GM12878 (cell line): Measurements from ENCODE around the gene KRTAP4-16. TPM values are rescaled to one million over a fixed set of nuclear protein-coding genes. Genes with fewer than 3 reads are reported as not detected.

Experiments used
- ATAC-seq: fragments of 200-7000 bp; cut with Tn5 transposase; 3 replicates; pipeline ENCODE4 v1.9.1; 2020; ENCODE audit warnings: mild to moderate bottlenecking, moderate library complexity
- BruUV-seq: library from RNA; stranded (reverse); fragments of 400-500 nt; replicated peaks from 2 replicates; lab custom pipeline; 2021; lab: Mats Ljungman, UMichigan
- CTCF ChIA-PET: fragments of 300-600 bp; sonication (Branson Sonifier 250); formaldehyde crosslinking; extraction: SDS; loops from one replicate; lab custom pipeline; 2021; ENCODE audit warnings: inconsistent platforms; lab: Yijun Ruan, JAX
- POLR2A ChIA-PET: fragments of 350-600 bp; formaldehyde crosslinking; extraction: SDS; loops from one replicate; lab custom pipeline; 2021; ENCODE audit warnings: inconsistent platforms; lab: Charles Lee
- RAD21 ChIA-PET: fragments of 300-600 bp; sonication (Branson Sonifier 250); formaldehyde crosslinking; loops from one replicate; lab custom pipeline; 2023; ENCODE audit warnings: antibody characterized with exemption; ENCODE audit not compliant: unreplicated experiment; lab: Charles Lee
- SMC1A ChIA-PET: fragments of 300-600 bp; sonication (Branson Sonifier 250); formaldehyde crosslinking; loops from one replicate; lab custom pipeline; 2023; ENCODE audit not compliant: unreplicated experiment, uncharacterized antibody; lab: Charles Lee
- DNase-seq: peaks from one replicate; pipeline ENCODE4 v3.0.0-alpha.2; 2011; ENCODE audit warnings: low read depth, low spot score
- FAIRE-seq: peaks from 3 replicates; lab custom pipeline; 2011; peaks lifted over from hg19 to GRCh38; lab: Jason Lieb, UNC
- H2AFZ ChIP-seq: 2 replicates; pipeline ENCODE4 v1.6.0; 2011; ENCODE audit warnings: low read depth, low read length, control low read depth; ENCODE audit not compliant: control insufficient read depth
- H3K27ac ChIP-seq: 2 replicates; pipeline ENCODE4 v1.5.1; 2011; ENCODE audit warnings: control low read depth; ENCODE audit not compliant: control insufficient read depth, insufficient read depth
- H3K27me3 ChIP-seq, 2 experiments: replicated peaks in 1 of 2; 2 replicates each; pipeline versions ENCODE4 v1.6.0 to v1.6.1; 2011; ENCODE audit warnings: low read length in 1 of 2; ENCODE audit not compliant: control insufficient read depth in 2 of 2, insufficient read depth in 2 of 2
- H3K36me3 ChIP-seq, 2 experiments: 2 replicates each; pipeline ENCODE4 v1.5.1; 2011; ENCODE audit warnings: low read length in 1 of 2; ENCODE audit not compliant: control insufficient read depth in 2 of 2, insufficient read depth in 2 of 2
- H3K4me1 ChIP-seq: 2 replicates; pipeline ENCODE4 v1.6.1; 2011; ENCODE audit warnings: mild to moderate bottlenecking, low read length, moderate library complexity, mixed read lengths; ENCODE audit not compliant: control insufficient read depth, insufficient read depth
- H3K4me2 ChIP-seq: 2 replicates; pipeline ENCODE4 v1.6.0; 2011; ENCODE audit warnings: control low read depth; ENCODE audit not compliant: control insufficient read depth, insufficient read depth
- H3K4me3 ChIP-seq: fragments of 200-600 bp; sonication (generic); 2 replicates; pipeline ENCODE4 v1.5.1; 2016
- H3K79me2 ChIP-seq: 2 replicates; pipeline ENCODE4 v1.6.0; 2011; ENCODE audit warnings: low read length; ENCODE audit not compliant: control insufficient read depth, insufficient read depth
- H3K9ac ChIP-seq: 2 replicates; pipeline ENCODE4 v1.8.0; 2011; ENCODE audit warnings: low read length, control low read depth, mixed read lengths; ENCODE audit not compliant: control insufficient read depth, insufficient read depth
- H3K9me3 ChIP-seq: replicated peaks from 3 replicates; pipeline ENCODE4 v1.5.1; 2011; ENCODE audit warnings: mild to moderate bottlenecking, low read length; ENCODE audit not compliant: control insufficient read depth, insufficient read depth
- H4K20me1 ChIP-seq: 2 replicates; pipeline ENCODE4 v1.6.0; 2011; ENCODE audit not compliant: control insufficient read depth, insufficient read depth
- BHLHE40 ChIP-seq, 2 experiments: fragments of 450-650 bp in 1 of 2; IDR thresholded peaks; 2 replicates each; pipeline ENCODE4 v1.6.1; 2011 to 2017; ENCODE audit warnings: low read depth in 2 of 2, borderline replicate concordance in 1 of 2, improper control_type of control experiment in 1 of 2, low read length in 1 of 2, mild to moderate bottlenecking in 1 of 2
- CBFB ChIP-seq: IDR thresholded peaks from 2 replicates; pipeline ENCODE4 v1.6.1; 2016; ENCODE audit warnings: antibody characterized with exemption, low read depth
- DPF2 ChIP-seq: fragments of 450-650 bp; IDR thresholded peaks from 2 replicates; pipeline ENCODE4 v1.6.1; 2017; ENCODE audit warnings: mild to moderate bottlenecking
- EZH2 ChIP-seq: IDR thresholded peaks from 2 replicates; pipeline ENCODE4 v1.6.1; 2012; ENCODE audit warnings: low read depth, mild to moderate bottlenecking, control low read depth, inconsistent platforms, low read length, borderline replicate concordance; ENCODE audit not compliant: control insufficient read depth
- JUND ChIP-seq: IDR thresholded peaks from 2 replicates; pipeline ENCODE4 v1.6.1; 2012; ENCODE audit warnings: low read depth, mild to moderate bottlenecking, low read length, improper control_type of control experiment, moderate library complexity
- MXI1 ChIP-seq: fragments of 150-350 bp; IDR thresholded peaks from 2 replicates; pipeline ENCODE4 v1.6.1; 2011; ENCODE audit warnings: low read depth, mild to moderate bottlenecking, inconsistent platforms, low read length, improper control_type of control experiment
- RAD51 ChIP-seq: fragments of 450-650 bp; IDR thresholded peaks from 2 replicates; pipeline ENCODE4 v1.6.1; 2016; ENCODE audit warnings: moderate library complexity, mild to moderate bottlenecking, inconsistent platforms
- SPI1 ChIP-seq: IDR thresholded peaks from 2 replicates; pipeline ENCODE4 v1.6.1; 2011; ENCODE audit warnings: low read depth, mild to moderate bottlenecking, low read length, moderate library complexity, borderline replicate concordance; ENCODE audit not compliant: insufficient read depth
- ZNF207 ChIP-seq: fragments of 450-650 bp; IDR thresholded peaks from 2 replicates; pipeline ENCODE4 v1.6.1; 2014; ENCODE audit warnings: antibody characterized with exemption, mild to moderate bottlenecking, borderline replicate concordance
- WGBS: methylation state at CpG from one replicate; pipeline ENCODE4 v1.1.6; 2016; ENCODE audit warnings: low lambda C conversion rate; ENCODE audit not compliant: insufficient replicate concordance, insufficient coverage; ENCODE audit errors: missing lambda C conversion rate; 5-methylcytosine and 5-hydroxymethylcytosine counted together
- in situ Hi-C: fragments of 300-500 bp; cut with MboI; formaldehyde crosslinking; loops from 9 replicates; pipeline ENCODE4 v1.14.3; 2018; ENCODE audit warnings: mixed read lengths
- intact Hi-C: fragments of 100-400 bp; cut with micrococcal nuclease; formaldehyde crosslinking; loops from one replicate; pipeline ENCODE4 v1.14.2; 2022; ENCODE audit not compliant: unreplicated experiment
- polyA plus RNA-seq, 11 experiments: library from polyadenylated mRNA; depleted of rRNA in 4 of 11; unstranded in 6 of 11; stranded (reverse) in 5 of 11; fragments of >200 nt; fragmentation: Nextera tagmentation in 4 of 11; fragmentation: Illumina TruSeq in 1 of 11; extraction: Ambion mirVana in 4 of 11; extraction: Trizol in 1 of 11; gene quantifications; 1 replicate in 1 of 11; 2 replicates in 10 of 11; pipeline versions ENCODE4 v1.2.1 to v1.2.3, GENCODE V29; 2011 to 2016; ENCODE audit warnings: inconsistent platforms in 2 of 11, missing spikeins in 2 of 11, low read depth in 1 of 11
- total RNA-seq, 4 experiments: library from RNA; depleted of rRNA in 3 of 4; stranded (reverse); fragments of >200 nt in 3 of 4; fragmentation: Illumina TruSeq in 1 of 4; extraction: Trizol in 1 of 4; gene quantifications; 2 replicates each; pipeline versions ENCODE4 v1.2.1 to v1.2.3, GENCODE V29; 2013 to 2021
- TF ChIP-seq, protein P1 (sequence below): IDR thresholded peaks from 2 replicates; pipeline ENCODE4 v1.6.1; 2012; ENCODE audit warnings: low read depth, low read length, improper control_type of control experiment
- TF ChIP-seq, protein P2 (sequence below): fragments of 450-650 bp; formaldehyde crosslinking; IDR thresholded peaks from 2 replicates; pipeline ENCODE4 v1.5.0; 2022; ENCODE audit warnings: mild to moderate bottlenecking, missing genetic modification characterization
- TF ChIP-seq, protein P3 (sequence below): fragments of 150-350 bp; IDR thresholded peaks from 2 replicates; pipeline ENCODE4 v1.6.1; 2016; ENCODE audit warnings: low read depth, low read length
- TF ChIP-seq, protein P4 (sequence below): fragments of 450-650 bp; IDR thresholded peaks from 2 replicates; pipeline ENCODE4 v1.6.1; 2018; ENCODE audit warnings: borderline replicate concordance, mild to moderate bottlenecking; ENCODE audit not compliant: partially characterized antibody

The KRTAP4-16 gene
- total and polyA plus RNA-seq, 10 of the 15 experiments (the other 5 are each of a cell fraction or from before 2014, with no cell fraction given): not detected

DNA sequence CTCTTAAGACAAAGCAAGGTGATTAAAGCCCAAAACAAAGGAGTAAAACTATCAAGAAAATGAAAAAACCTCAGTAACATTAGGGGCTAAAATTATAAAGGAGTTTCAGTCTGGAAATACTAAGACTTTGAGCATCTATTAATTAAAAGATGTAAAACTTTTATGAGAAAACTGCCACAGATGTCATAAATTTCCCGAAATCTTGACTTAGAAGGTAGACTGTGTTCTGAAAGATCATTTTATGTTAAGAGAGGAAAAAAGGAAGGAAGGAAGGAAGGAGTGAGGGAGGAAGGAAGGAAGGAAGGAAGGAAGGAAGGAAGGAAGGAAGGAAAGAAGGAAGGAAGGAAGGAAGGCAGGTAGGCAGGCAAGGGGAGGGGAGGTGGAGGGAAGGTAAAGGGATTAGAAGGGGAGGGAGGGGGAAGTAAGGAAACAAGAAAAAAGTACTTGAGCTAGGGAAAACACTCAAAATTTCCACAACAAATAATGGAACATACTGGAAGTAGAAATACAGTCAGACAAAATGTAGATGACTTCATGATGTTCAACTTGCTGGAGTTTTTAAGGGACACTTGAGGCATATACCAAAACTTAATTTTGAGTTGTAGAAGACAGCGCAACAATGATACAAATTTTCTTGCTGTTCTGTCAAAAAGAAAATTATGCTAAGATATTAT lies 45.7 kb upstream of the KRTAP4-16 start:
- ATAC-seq (no peak), FAIRE-seq (no peak), DNase-seq (no peak)
- Histone ChIP-seq H3K27ac (no peak overlapping the region), H3K4me1 (no peaks in the 10 kb centered on the region), H3K9me3 (no peaks in the 10 kb centered on the region; the same call in 2 of the 3 replicates), H3K36me3 (no peaks in the 10 kb centered on the region), H3K9ac (no peak overlapping the region), H4K20me1 (no peaks in the 10 kb centered on the region), H3K79me2 (no peaks in the 10 kb centered on the region), H3K27me3 (no peaks in the 10 kb centered on the region), H3K4me2 (no peak overlapping the region), H2AFZ (no peak overlapping the region), H3K4me3 (no peak overlapping the region)
- in situ Hi-C loops: no loop called here
- CTCF ChIA-PET: interaction anchor here (0.8 to 1.2 kb wide), 2 partner anchors 206 to 401 kb away, joined by 3 read pairs; no protein-coding TSS in a partner anchor
- SMC1A ChIA-PET: no interaction called here
- WGBS: 50% methylated on average over 2 of the region's 2 CpGs
- POLR2A ChIA-PET: no interaction called here
- intact Hi-C loops: no loop called here
- BruUV-seq: no TSS peak
- RAD21 ChIA-PET: no interaction called here
- TF ChIP-seq MXI1: no peak
- no peak for TF ChIP-seq BHLHE40 (IDR thresholded peaks at IDR 0.05; ENCODE audit: borderline replicate concordance in 1 of 2, low read depth in 2 of 2, low read length in 1 of 2)
- no peak for TF ChIP-seq RAD51
- TF ChIP-seq EZH2: no peak
- TF ChIP-seq JUND: no peak
- no peak for TF ChIP-seq CBFB
- TF ChIP-seq SPI1: no peak
- TF ChIP-seq, protein P1, sequence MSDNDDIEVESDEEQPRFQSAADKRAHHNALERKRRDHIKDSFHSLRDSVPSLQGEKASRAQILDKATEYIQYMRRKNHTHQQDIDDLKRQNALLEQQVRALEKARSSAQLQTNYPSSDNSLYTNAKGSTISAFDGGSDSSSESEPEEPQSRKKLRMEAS: no peak
- no peak for TF ChIP-seq ZNF207
- TF ChIP-seq DPF2: no peak
- TF ChIP-seq, protein P2, sequence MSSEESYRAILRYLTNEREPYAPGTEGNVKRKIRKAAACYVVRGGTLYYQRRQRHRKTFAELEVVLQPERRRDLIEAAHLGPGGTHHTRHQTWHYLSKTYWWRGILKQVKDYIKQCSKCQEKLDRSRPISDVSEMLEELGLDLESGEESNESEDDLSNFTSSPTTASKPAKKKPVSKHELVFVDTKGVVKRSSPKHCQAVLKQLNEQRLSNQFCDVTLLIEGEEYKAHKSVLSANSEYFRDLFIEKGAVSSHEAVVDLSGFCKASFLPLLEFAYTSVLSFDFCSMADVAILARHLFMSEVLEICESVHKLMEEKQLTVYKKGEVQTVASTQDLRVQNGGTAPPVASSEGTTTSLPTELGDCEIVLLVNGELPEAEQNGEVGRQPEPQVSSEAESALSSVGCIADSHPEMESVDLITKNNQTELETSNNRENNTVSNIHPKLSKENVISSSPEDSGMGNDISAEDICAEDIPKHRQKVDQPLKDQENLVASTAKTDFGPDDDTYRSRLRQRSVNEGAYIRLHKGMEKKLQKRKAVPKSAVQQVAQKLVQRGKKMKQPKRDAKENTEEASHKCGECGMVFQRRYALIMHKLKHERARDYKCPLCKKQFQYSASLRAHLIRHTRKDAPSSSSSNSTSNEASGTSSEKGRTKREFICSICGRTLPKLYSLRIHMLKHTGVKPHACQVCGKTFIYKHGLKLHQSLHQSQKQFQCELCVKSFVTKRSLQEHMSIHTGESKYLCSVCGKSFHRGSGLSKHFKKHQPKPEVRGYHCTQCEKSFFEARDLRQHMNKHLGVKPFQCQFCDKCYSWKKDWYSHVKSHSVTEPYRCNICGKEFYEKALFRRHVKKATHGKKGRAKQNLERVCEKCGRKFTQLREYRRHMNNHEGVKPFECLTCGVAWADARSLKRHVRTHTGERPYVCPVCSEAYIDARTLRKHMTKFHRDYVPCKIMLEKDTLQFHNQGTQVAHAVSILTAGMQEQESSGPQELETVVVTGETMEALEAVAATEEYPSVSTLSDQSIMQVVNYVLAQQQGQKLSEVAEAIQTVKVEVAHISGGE (CRISPR knock-in tag): no peak
- TF ChIP-seq, protein P3, sequence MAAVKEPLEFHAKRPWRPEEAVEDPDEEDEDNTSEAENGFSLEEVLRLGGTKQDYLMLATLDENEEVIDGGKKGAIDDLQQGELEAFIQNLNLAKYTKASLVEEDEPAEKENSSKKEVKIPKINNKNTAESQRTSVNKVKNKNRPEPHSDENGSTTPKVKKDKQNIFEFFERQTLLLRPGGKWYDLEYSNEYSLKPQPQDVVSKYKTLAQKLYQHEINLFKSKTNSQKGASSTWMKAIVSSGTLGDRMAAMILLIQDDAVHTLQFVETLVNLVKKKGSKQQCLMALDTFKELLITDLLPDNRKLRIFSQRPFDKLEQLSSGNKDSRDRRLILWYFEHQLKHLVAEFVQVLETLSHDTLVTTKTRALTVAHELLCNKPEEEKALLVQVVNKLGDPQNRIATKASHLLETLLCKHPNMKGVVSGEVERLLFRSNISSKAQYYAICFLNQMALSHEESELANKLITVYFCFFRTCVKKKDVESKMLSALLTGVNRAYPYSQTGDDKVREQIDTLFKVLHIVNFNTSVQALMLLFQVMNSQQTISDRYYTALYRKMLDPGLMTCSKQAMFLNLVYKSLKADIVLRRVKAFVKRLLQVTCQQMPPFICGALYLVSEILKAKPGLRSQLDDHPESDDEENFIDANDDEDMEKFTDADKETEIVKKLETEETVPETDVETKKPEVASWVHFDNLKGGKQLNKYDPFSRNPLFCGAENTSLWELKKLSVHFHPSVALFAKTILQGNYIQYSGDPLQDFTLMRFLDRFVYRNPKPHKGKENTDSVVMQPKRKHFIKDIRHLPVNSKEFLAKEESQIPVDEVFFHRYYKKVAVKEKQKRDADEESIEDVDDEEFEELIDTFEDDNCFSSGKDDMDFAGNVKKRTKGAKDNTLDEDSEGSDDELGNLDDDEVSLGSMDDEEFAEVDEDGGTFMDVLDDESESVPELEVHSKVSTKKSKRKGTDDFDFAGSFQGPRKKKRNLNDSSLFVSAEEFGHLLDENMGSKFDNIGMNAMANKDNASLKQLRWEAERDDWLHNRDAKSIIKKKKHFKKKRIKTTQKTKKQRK: no peak
- TF ChIP-seq, protein P4, sequence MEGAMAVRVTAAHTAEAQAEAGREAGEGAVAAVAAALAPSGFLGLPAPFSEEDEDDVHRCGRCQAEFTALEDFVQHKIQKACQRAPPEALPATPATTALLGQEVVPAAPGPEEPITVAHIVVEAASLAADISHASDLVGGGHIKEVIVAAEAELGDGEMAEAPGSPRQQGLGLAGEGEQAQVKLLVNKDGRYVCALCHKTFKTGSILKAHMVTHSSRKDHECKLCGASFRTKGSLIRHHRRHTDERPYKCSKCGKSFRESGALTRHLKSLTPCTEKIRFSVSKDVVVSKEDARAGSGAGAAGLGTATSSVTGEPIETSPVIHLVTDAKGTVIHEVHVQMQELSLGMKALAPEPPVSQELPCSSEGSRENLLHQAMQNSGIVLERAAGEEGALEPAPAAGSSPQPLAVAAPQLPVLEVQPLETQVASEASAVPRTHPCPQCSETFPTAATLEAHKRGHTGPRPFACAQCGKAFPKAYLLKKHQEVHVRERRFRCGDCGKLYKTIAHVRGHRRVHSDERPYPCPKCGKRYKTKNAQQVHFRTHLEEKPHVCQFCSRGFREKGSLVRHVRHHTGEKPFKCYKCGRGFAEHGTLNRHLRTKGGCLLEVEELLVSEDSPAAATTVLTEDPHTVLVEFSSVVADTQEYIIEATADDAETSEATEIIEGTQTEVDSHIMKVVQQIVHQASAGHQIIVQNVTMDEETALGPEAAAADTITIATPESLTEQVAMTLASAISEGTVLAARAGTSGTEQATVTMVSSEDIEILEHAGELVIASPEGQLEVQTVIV: no peak
